GM21737 (cell line): ENCODE results near the gene MRM2.

ENCODE experiments used
- ATAC-seq: cut with Tn5 transposase; IDR thresholded peaks from one replicate; pipeline ENCODE4 v1.9.1; 2021; ENCODE audit warnings: mild to moderate bottlenecking, moderate library complexity; ENCODE audit not compliant: unreplicated experiment

Gene MRM2

DNA sequence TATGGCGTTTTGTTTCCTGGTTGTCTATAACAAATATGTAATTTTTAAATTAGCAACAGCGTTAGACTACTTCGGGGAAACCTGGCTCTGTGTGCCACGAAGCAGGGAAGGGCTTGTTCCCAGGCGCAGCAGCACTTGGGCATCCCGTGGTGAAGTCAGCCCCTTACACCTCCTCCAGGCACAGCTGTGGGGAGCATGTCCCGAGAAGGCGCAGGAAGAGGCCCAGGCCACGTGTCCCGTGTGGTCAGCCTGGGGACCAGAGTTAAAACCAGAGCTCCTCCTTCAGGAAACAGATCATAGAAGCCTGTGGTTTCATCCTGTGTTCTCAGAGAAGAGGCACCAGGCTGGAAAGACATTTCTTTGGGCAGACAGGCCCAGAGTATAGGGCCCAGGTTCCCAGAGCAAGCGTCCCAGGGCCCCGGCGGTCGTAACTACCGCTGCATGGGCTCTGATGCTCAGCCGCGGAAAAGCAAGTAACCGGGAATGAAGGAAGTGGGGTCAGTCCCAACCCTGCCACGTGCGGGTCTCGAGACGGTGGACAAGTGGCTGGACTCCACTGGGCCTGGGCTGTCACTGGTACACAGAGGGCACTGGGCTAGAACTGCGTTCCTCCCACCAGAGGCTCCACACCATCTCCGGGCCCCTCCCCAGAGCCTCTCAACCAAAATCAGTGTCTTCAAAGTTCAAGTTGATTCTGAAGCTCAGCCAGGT lies 7.1 kb upstream of the MRM2 start:
- peak; percentile 53 for ATAC-seq

DNA sequence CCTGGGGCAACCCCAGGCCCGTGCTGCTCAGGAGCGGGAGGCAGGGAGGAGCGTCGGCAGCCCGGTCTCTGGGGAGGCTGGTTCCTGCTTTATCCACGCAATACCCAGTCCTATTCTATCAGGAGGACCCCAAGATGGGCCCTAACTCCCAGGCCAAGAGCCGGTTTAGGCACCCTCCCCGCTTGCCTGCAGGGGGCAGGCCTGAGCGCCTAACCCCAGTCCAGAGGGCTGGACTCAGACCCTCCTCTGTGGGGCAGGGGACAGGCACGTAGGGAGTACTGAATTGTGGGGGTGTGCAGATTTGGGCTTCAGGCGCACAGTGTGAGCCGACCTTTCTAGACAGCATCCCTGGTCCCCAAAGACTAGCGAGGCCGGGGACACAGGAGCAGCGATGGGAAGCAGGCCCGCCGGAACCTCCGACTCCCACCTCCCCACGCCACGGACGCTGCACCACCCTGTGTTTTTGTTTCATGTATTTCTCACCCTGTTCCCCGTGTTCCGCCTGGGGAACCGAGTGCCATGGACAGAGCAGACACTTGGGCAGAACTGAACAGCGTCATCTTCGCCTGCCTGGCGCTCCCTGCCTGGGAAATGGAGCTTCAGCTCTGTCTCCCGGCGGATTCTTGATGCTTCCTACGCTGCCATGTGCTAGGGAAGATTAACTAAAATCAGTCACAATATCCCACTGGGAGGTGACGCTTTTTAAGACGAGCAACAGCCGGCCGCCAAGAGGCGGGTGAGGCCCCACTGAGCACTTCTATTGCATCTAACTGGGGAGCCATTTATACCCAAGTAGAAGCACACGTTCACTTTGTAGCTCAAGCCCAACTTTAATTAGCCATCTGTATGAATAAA lies 5.4 kb upstream of the MRM2 start:
- no peak for ATAC-seq

DNA sequence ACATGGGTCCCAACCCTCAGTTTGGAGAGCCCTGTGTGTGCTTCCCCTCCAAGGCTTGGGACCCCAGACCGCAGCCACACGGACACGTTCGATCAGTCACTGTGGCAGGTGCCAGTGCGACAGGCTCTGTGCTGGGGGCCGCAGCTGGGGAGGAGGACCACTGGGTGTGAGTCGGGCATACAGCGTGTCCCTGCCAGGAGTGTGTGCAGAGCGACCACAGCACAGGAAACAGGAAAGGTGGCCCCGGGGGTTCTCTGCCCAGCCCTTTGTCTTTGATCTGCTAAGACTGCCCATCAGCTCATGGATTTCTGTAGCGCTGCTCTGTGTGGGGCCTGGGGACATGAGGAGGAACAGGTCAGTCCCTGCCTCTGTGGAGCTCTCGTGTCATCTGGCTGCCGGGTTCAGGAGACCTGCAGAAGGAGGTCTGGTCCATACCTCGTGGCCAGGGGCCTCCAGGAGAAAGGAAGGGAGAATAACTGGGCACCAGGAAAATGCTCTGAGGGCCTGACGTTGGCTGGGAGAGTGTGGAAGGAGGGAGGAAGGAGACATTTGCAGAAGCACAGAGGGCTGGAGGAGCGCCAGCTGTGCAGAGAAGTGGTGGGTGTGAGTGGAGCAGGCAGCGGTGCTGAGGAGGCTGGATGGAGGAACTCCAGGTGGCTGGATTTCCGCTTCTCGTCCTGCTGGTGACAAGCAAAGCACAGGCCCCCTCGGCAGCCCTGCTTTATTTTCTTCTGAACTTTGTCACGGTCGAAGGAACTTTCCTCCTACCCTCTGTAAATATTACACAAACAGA lies 4.1 kb upstream of the MRM2 start:
- no peak for ATAC-seq

DNA sequence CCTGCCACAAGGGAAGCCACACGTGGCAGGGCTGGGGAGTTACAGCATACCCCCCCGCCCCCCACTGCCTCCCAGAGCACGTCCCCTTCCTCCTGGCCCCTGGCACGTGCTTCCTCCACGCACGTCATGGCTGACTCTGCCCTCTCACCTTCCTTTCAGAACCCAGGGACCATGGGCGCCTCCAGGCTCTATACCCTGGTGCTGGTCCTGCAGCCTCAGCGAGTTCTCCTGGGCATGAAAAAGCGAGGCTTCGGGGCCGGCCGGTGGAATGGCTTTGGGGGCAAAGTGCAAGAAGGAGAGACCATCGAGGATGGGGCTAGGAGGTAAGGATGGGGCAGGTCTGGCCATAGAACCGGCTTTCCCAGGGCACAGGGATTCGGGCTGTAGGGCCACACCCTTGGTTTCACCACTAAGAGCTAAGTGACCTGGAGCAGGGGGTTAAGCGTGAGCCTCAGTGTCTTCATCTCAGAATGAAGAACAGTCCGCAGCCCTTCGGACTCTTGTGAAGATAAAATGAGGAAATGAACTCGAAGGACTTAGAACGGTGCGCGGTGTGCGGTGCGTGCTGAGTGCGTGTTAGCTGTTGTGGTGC lies 2.5 kb upstream of the MRM2 start:
- no peak for ATAC-seq

DNA sequence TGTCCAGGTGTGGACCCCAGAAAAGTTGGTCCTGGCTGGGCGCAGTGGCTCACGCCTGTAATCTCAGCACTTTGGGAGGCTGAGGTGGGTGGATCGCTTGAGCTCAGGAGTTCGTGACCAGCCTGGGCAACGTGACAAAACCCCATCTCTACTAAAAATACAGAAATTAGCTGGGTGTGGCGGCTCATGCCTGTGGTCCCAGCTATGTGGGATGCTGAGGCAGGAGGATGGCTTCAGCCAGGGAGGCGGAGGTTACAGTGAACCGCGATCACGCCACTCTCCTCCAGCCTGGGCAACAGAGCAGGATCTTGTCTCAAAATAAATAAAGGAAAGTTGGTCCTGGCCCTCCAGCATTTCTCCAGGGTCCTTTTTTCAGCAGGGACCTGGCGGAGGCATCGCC lies 1.5 kb upstream of the MRM2 start:
- no peak for ATAC-seq

DNA sequence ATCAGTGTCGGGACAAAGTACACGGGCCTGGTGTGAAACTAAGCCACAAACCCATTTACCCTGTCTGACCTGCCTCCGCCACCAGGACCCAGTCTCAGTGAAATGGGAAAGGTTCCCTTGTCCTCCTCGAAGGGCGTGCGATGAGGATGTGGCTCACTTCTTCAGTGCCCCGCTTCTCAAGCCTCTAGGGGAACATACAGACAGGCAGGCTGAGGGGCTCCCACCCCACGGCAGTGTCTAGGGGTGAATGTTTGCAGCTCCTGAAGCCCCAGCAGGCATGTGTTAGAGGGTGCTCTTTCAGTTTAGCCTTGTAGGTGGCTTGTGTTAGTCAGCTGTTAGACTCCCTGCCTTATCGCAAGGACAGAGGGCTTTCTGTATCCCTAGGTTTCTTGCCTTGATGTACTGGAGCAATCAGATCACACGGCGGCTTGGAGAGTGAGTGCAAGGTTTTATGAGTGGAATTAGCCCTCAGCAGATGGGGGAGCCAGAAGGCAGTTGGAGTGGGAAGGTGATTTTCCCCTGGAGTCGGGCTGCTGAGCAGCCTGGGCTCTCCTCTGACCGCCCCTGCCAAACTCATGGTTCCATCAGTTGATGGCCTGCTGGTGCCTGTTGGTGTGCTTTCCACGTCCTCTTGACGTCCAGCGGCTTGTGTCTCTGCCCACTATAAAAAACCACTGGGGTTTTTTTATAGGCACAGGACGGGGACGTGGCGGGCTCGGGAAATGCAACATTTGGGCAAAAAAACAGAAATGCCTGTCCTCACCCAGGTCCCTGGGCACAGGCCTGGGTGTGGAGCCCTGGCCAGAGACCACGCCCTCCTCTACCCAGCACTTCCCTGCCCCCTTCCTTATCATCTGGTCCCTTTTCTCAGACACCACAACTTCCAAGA lies 780 bp upstream of the MRM2 start:
- ATAC-seq: no peak

DNA sequence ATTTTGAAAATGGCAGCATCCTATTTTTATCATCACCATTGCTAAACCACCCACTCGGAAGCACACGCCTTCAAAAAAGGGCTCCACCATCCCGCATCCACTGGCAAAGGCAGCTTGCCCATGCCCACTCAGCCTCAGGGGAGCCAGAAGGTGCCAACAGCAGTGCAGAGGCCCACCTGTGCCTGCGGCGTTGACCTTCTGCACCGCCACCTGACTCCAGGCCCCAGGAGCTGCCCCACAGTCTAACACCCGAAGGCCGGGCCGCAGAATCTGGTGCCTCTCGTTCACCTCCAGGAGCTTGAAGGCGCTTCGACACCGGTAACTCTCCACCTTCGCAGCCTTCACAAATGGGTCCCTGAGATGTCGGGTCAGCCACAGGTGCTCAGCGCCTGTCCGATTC lies 2.8 kb downstream of the MRM2 start:
- ATAC-seq: no peak

DNA sequence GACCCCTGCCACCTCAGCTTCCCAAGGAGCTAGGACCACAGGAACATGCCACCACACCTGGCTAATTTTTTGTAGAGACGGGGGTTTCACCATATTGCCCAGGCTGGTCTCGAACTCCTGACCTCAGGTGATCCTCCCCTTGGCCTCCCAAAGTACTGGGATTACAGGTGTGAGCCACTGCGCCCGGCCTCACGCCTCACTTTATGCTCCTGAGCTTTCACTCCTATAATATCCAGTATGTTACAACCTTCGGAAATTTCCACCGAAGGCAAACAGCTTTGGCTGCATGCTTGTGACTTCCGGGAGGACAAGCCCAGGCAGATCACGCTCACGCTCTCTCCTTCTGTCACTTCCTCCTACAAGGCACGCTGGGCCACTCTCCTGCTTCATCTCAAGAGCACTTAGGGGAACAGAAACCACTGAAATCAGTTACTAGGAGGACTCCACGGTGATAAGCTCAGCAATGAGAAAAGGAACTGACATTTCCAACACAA lies 4.8 kb downstream of the MRM2 start:
- ATAC-seq: peak; percentile 59

DNA sequence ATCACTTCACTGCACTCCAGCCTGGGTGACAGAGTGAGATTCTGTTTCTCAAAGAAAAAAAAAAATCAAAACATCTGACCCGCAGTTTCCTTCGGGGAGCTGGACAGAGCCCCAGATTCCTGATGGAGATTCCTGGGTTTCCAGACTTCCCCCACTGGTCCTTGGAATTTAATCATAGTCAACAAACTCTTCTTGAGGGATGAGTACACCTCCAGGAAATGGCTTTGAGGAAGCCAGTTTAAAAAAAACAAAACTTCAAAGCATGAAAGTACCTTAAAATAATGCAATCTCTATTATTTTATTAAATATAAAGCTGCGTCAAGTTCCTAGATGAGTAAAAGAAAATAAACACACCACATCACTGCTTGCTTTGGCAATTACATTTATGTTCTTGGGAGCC lies 8.1 kb downstream of the MRM2 start:
- ATAC-seq: no peak

DNA sequence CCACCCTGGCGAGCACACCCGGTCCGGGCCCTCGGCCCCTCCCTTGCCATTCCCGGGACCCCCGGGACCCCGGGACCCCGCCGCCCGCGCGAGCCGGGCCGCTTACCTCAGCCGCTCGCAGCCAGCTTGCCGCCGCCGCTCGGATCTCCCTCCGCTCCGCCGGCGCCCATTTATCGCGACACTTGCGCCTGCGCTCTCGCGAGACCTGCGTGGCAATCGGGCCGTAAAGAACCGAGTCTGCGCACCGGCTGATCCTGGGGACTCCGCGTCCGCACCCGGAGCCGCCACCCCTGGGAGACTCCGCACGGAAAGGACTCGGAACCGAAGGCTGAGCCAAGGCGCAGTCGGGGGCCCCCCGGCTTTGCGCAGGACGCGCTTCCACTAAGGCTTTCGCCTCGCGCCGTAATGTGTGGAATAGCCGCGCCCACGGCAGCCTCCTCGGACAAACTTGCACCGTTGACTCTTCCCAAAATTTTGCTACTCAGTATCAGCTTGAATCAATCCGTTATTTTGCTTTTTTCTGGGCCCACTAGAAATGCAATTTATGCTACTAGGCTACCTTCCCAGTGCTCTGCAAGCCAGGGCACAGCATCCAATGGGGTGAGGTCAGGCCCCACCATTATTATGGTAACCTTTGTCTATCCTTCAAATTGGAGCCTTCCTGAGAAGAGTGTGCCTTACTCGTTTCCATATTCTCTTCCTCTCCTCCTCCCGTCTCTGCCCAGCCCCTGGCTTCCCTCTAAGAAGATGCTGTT lies 9.1 kb downstream of the MRM2 start, which contains the start of gene MAD1L1:
Gene MAD1L1, minus strand, starts transcription at position 180 of the 755 bp plus-strand sequence. CDS start 2,812 bp downstream, outside the sequence.
- peak; percentile 61 for ATAC-seq

DNA sequence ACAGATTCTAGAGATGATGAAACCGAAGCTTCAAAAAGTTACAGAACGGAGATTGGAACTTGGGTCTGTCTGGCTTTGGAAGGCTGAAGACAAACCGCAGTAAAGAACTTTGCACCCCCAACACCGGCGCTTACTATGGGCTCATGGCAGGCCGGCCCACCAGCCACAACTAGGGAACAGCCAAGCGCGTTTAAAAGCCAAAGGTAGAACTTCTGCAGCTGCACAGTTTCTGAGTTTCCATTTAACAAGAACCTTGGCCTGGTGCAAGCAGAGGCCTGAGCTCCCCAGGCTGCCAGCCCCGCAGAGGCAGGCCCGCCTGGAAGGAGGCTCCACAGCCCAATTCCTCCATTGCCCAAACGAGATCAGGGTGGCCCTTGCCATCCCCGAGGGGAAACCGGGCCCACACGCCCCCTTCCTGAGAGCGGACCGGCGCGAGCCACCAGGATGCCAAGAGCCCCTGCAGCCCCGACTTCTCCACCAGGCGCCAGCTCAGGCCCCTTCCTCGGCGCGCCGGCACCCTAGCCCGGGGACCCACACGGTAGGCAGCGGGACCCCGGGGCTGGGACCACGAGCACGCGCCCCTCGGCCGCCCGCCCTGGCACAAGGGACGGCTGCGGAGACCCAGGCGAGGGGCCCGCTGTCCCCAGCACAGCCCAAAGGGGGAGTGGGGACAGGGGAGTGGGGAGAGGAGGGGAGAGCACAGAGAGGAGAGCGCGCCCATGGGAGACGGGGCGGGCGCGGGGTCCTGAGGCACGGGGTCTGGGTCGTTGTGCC lies 9.8 kb downstream of the MRM2 start:
- peak; percentile 37 for ATAC-seq

DNA sequence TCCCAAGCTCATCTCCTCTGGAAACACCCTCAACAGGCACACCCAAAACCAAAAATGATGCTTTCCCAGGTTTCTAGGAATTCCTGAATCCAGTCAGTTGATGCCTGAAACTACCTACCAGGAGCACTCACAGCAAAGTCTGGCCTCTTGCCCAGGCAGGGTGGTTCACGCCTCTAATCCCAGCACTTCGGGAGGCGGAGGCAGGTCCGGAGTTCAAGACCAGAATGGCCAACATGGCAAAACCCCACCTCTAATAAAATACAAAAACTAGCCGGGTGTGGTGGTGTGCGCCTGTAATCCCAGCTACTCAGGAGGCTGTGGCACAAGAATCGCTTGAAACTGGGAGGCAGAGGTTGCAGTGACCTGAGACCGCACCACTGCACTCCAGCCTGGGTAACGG lies 11.1 kb downstream of the MRM2 start:
- no peak for ATAC-seq

DNA sequence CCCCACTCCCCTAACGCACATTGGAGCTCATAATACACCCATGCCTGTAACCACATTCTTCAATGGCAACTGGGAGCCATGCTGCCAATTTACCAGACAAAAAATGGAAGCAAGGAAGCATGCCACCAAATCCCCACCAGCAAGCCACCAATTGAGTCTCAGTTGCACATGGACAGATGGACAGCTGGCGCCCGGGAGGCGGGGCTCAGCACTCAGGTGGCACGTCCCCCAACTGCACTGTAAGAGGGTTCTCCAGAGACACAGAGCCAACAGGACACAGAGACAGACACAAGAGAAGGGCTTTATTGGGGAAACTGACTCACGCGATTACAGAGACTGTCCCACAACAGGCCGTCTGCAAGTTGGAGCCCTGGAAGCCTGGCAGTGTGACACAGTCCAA lies 11.8 kb downstream of the MRM2 start:
- ATAC-seq: no peak

DNA sequence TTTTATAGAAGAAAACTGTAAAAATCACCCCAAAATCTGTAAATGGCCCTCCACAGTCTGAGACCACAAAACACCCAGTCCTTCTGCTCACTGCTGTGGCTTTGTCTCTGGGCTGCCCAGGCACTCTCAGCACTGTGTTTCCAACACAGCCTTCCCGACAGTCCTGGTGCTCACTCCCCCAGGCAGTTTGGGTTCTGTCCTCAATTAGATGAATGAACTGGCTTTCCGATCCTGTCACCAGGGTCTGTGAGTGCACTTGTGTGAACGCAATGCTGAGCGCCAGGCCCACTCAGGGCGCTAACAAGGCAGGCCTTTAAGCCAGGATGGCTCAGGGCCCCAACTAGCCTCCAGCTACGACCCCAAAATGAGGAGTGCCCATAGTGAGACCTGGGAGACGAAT lies 12.5 kb downstream of the MRM2 start:
- ATAC-seq: no peak

DNA sequence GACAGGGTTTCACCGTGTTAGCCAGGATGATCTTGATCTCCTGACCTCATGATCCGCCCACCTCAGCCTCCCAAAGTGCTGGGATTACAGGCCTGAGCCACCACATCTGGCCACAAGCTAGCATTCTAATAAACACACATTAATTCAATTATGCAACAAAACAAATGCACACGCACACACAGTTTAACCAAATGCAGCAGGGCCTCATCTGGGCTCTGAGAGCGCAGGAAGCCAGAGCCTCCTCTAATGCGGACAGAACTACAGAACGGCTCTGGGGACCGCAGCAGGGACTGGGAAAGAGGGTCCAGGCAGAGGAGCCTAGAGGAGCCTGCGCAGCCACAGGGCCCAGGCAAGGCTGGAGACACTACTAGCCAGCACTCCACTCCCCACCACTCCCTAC lies 13.1 kb downstream of the MRM2 start:
- ATAC-seq: no peak

DNA sequence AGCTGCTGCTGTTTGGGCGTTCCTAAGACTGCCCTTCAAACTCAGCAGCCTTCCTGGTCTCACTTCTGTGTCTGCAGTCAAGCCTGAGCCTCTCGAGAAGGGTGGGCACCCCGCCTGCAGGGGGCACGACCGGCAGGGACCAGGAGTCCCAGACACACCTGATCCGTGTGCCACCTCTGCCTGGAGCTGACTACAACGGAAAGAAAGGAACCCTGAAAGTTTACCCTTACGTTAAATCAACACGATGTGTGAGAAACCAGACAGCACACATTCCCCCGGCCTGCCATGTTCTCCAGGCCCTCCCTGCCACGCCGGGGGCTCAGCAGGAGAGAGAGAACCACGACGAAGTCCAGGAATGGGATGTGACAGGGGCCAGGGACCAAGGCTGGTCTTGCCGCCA lies 14.3 kb downstream of the MRM2 start:
- no peak for ATAC-seq

DNA sequence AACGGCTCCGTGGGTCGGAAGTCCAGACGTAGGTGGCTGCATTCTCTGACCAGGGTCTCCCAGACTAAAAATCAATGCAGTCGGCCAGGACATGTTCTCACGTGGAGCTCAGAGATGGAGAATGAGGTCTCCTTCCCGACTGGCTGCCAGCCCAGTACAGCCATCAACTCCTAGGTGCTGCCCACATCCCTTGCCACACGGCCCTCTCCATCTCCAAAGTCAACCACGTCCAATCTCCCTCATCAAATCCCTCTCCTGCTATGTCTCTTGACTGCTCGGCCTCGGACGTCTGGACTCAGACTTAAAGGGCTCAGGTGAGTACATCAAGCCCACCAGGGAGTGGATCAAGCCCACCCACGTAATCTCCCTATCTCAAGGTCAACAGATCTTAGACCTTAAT lies 16.2 kb downstream of the MRM2 start:
- ATAC-seq: no peak

DNA sequence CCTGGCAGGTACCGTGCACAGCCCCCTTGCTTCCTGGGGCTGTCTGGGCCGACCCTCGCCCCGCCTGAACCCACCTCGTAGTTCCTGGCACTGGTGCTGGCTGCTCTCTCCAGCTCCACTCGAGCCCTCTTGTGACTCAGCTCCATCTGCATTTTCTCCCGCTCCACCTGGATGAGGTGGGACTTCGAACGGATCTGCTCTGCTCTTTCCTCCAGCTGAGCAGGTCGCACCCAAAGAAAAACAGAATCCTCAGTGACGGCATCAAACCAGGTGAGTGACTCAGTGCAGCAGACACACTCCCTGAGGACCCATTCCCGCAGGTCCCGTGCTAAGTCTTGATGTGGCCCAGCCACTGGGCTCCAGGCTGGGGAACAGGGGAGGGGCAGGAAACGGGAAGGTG lies 16.7 kb downstream of the MRM2 start:
- ATAC-seq: no peak
